ENCODE data around the gene CCDC33. TPM values are rescaled to one million over a fixed set of nuclear protein-coding genes. Genes with fewer than 3 reads are reported as not detected.

Gene CCDC33
- total and polyA plus RNA-seq, 2 donors (not counting 3 experiments of a cell fraction or from before 2014, with no cell fraction given), result not detected

DNA sequence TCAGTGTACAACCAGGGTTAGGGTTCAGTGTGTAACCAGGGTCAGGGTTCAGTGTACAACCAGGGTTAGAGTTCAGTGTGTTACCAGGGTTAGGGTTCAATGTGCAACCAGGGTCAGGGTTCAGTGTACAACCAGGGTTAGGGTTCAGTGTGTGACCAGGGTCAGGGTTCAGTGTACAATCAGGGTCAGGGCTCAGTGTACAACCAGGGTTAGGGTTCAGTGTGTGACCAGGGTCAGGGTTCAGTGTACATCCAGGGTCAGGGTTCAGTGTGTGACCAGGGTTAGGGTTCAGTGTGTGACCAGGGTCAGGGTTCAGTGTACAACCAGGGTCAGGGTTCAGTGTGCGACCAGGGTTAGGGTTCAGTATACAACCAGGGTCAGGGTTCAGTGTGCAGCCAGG is 98.0 kb downstream of the CCDC33 start:
- no TSS peak for BruUV-seq (replicated peaks)
- Histone ChIP-seq H3K9me1 (replicated peaks; ENCODE audit: control insufficient read depth, extremely low read depth, insufficient read depth, low read length) (no peaks in the 10 kb centered on the region), H3K27ac (ENCODE audit: insufficient read depth, low read depth, low read length) (no peak overlapping the region), H3K9me3 (replicated peaks; ENCODE audit: control insufficient read depth, insufficient read depth, low read length) (no peaks in the 10 kb centered on the region), H4K20me1 (replicated peaks; ENCODE audit: control insufficient read depth, extremely low read depth, insufficient read depth, low read length) (no peaks in the 10 kb centered on the region), H2AFZ (ENCODE audit: low read depth, low read length) (no peak overlapping the region), H3K4me3 (replicated peaks in 1 of 3; ENCODE audit: insufficient read depth in 1 of 3, low read depth in 1 of 3, low read length in 3 of 3) (no peak overlapping the region), H3K9ac (replicated peaks; ENCODE audit: extremely low read depth, insufficient read depth, low read length) (no peak overlapping the region), H3K4me1 (ENCODE audit: control insufficient read depth, extremely low read depth, insufficient read depth, low read length) (no peaks in the 10 kb centered on the region), H3K36me3 (ENCODE audit: control insufficient read depth in 2 of 2, extremely low read depth in 1 of 2, insufficient read depth in 2 of 2, low read length in 2 of 2) (no peaks in the 10 kb centered on the region), H3K4me2 (ENCODE audit: insufficient read depth, low read length) (no peak overlapping the region), H3K79me2 (ENCODE audit: control insufficient read depth, insufficient read depth, low read length) (no peaks in the 10 kb centered on the region), H3K27me3 (ENCODE audit: control insufficient read depth in 2 of 2, insufficient read depth in 2 of 2, low read length in 2 of 2) (no peaks in the 10 kb centered on the region)
- DNase-seq (ENCODE audit: low read depth, low spot score) (no peak), FAIRE-seq (no peak)
- dilution Hi-C loops (cut with MboI; ENCODE audit: extremely low pct_ligation_motif_present, low sequenced_read_pairs), result no loop called here
- CTCF ChIA-PET, result interaction anchor here (1.1 kb wide), 1 partner anchor 13 kb away, joined by 3 read pairs; no protein-coding TSS in a partner anchor
- intact Hi-C loops (cut with micrococcal nuclease), result no loop called here
- TF ChIP-seq EZH2 (IDR thresholded peaks at IDR 0.05; ENCODE audit: borderline replicate concordance, low read depth, low read length, severe bottlenecking) (no peak), JUN (IDR thresholded peaks at IDR 0.05; ENCODE audit: borderline replicate concordance, insufficient read depth, insufficient read length, low read depth) (no peak), POLR2A (IDR thresholded peaks at IDR 0.05; ENCODE audit: low read depth, low read length) (no peak), GATA2 (IDR thresholded peaks at IDR 0.05; ENCODE audit: insufficient read depth, insufficient read length, low read depth, low read length) (no peak), FOS (IDR thresholded peaks at IDR 0.05; ENCODE audit: borderline replicate concordance, insufficient read depth, low read length) (no peak), MYC (IDR thresholded peaks at IDR 0.05; ENCODE audit: low read depth, low read length) (no peak), POLR2AphosphoS5 (IDR thresholded peaks at IDR 0.05; ENCODE audit: insufficient read depth, low read depth, low read length) (no peak)
- TF ChIP-seq, protein P1, sequence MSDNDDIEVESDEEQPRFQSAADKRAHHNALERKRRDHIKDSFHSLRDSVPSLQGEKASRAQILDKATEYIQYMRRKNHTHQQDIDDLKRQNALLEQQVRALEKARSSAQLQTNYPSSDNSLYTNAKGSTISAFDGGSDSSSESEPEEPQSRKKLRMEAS (IDR thresholded peaks at IDR 0.05; ENCODE audit: insufficient read depth, insufficient read length), result no peak
- TF ChIP-seq, protein P2, sequence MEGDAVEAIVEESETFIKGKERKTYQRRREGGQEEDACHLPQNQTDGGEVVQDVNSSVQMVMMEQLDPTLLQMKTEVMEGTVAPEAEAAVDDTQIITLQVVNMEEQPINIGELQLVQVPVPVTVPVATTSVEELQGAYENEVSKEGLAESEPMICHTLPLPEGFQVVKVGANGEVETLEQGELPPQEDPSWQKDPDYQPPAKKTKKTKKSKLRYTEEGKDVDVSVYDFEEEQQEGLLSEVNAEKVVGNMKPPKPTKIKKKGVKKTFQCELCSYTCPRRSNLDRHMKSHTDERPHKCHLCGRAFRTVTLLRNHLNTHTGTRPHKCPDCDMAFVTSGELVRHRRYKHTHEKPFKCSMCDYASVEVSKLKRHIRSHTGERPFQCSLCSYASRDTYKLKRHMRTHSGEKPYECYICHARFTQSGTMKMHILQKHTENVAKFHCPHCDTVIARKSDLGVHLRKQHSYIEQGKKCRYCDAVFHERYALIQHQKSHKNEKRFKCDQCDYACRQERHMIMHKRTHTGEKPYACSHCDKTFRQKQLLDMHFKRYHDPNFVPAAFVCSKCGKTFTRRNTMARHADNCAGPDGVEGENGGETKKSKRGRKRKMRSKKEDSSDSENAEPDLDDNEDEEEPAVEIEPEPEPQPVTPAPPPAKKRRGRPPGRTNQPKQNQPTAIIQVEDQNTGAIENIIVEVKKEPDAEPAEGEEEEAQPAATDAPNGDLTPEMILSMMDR (IDR thresholded peaks at IDR 0.05; ENCODE audit: extremely low read depth in 1 of 2, insufficient read depth in 1 of 2, low read depth in 1 of 2, low read length in 2 of 2), result no peak
- POLR2A ChIA-PET, result no interaction called here

All from endothelial cell of umbilical vein (primary cell).